ENCODE measurements around the gene SLC20A1.

DNA sequence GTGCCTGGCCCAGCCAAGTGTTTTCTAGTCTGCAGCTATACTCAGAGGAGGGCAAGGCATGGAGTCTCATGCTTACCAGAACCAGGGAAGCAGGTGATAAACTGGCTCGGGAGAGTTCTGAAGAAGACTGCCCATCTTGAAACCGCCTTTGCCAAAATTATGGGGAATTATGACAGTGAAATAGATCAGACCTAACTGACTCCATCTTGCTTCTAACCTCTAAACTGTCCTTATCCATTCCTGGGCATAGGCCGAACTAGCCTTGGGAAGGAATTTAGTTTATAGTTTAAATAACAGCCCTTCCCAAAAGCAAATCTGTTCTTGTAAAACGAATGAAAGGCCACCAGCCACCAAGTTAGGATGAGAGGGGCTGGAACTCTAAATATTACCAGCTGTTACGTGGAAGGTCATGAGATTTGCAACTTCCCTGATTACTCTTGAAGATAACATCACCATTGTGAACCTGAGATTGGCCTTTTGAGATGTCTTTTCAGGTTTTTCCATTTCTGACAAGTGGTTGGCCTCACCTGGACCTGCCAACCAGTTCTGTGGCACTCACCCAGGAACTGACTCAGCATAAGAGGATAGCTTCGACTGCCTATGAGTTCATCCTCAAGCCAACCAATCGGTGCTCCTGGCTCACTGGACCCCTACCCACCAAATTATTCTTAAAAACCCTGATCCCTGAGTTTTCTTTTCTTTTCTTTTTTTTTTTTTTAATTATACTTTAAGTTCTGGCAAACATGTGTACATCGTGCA is 37.9 kb upstream of the SLC20A1 start:
- TF ChIP-seq, protein P1, sequence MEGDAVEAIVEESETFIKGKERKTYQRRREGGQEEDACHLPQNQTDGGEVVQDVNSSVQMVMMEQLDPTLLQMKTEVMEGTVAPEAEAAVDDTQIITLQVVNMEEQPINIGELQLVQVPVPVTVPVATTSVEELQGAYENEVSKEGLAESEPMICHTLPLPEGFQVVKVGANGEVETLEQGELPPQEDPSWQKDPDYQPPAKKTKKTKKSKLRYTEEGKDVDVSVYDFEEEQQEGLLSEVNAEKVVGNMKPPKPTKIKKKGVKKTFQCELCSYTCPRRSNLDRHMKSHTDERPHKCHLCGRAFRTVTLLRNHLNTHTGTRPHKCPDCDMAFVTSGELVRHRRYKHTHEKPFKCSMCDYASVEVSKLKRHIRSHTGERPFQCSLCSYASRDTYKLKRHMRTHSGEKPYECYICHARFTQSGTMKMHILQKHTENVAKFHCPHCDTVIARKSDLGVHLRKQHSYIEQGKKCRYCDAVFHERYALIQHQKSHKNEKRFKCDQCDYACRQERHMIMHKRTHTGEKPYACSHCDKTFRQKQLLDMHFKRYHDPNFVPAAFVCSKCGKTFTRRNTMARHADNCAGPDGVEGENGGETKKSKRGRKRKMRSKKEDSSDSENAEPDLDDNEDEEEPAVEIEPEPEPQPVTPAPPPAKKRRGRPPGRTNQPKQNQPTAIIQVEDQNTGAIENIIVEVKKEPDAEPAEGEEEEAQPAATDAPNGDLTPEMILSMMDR (IDR thresholded peaks at IDR 0.05) = no peak
- no peak for TF ChIP-seq POLR2A (IDR thresholded peaks at IDR 0.05)

Data from heart left ventricle (tissue), 13 donors.